Left lung (tissue), 10 donors: ENCODE data around the gene RGS3. TPM values are rescaled to one million over a fixed set of nuclear protein-coding genes. Genes with fewer than 3 reads are reported as not detected.

ENCODE experiments used
- ATAC-seq: fragments of 200-7000 bp; cut with Tn5 transposase; one replicate; pipeline ENCODE4 v1.9.1; 2020; ENCODE audit warnings: moderate library complexity
- DNase-seq, 4 donors: peaks; one replicate each; pipeline ENCODE4 v3.0.0-alpha.2; 2013 to 2020
- H3K27ac ChIP-seq, 2 donors: fragments of 200-600 bp; sonication (generic) in 1 of 2; one replicate each; pipeline versions ENCODE4 v1.5.0 to v1.8.0; 2020 to 2021
- H3K27me3 ChIP-seq, 2 donors: fragments of 200-600 bp; sonication (generic) in 1 of 2; one replicate each; pipeline versions ENCODE4 v1.5.0 to v1.8.0; 2020 to 2021
- H3K36me3 ChIP-seq, 2 donors: fragments of 200-600 bp; sonication (generic) in 1 of 2; one replicate each; pipeline versions ENCODE4 v1.5.0 to v1.8.0; 2020 to 2021
- H3K4me1 ChIP-seq, 2 donors: fragments of 200-600 bp; one replicate each; pipeline ENCODE4 v1.8.0; 2021
- H3K4me3 ChIP-seq, 2 donors: fragments of 200-600 bp; sonication (generic) in 1 of 2; one replicate each; pipeline versions ENCODE4 v1.5.0 to v1.8.0; 2020 to 2021; ENCODE audit warnings: mild to moderate bottlenecking in 1 of 2
- H3K9me3 ChIP-seq, 2 donors: fragments of 200-600 bp; sonication (generic) in 1 of 2; one replicate each; pipeline versions ENCODE4 v1.5.0 to v1.8.0; 2020 to 2021
- CTCF ChIP-seq, 2 donors: fragments of 200-600 bp; sonication (generic) in 1 of 2; IDR thresholded peaks; one replicate each; pipeline versions ENCODE4 v1.5.0 to v1.8.0; 2021; ENCODE audit warnings: antibody characterized with exemption in 2 of 2
- intact Hi-C, 2 donors: fragments of 100-400 bp; cut with DNase I; formaldehyde crosslinking; loops; one replicate each; pipeline versions ENCODE4 v1.11.2 to v1.14.2; 2022
- polyA plus RNA-seq, 6 donors: library from polyadenylated mRNA; unstranded; fragments of 120-200 nt; gene quantifications; one replicate each; pipeline ENCODE4 v1.2.1, GENCODE V29; 2013; ENCODE audit not compliant: insufficient read length in 6 of 6
- total RNA-seq, 2 donors: library from RNA; stranded (reverse); fragmentation: NEBNext Ultra II Directional; extraction: Animal tissue kit (Norgen Biotek cat#: 25700); gene quantifications; one replicate each; pipeline ENCODE4 v1.2.1, GENCODE V29; 2021
- donor health status: DM: no; HTN: yes; CAD: no.
- donor health status: DM: no; HTN: no; CAD: no.

The RGS3 gene
- total and polyA plus RNA-seq, 8 donors = 69.6 to 96.9 (median 77.4) TPM

- Histone ChIP-seq H3K36me3 (no peaks in the 10 kb centered on the region), H3K4me3 (no peak overlapping the region), H3K27me3 (no peaks in the 10 kb centered on the region), H3K4me1 (peaks cover 23 to 64% of the 10 kb centered on the region in 2 donors), H3K27ac (no peak overlapping the region), H3K9me3 (no peaks in the 10 kb centered on the region)
- TF ChIP-seq CTCF (IDR thresholded peaks at IDR 0.05) = no peak
- DNase-seq (peak in 1 of 4 donors; percentile 18), ATAC-seq (no peak)
- intact Hi-C loops = no loop called here
These were observed 109.8 kb downstream of the RGS3 start for GRCh38 chr9:113573046-113573958.

GRCh38 chr9:113573959-113574352 lies 110.4 kb downstream of the RGS3 start:
- no peak overlapping the region for H3K4me3 ChIP-seq
- ATAC-seq (no peak), DNase-seq (no peak)
- H3K27me3 ChIP-seq = no peaks in the 10 kb centered on the region
- intact Hi-C loops = no loop called here
- H3K36me3 ChIP-seq = no peaks in the 10 kb centered on the region
- no peak overlapping the region for H3K27ac ChIP-seq
- TF ChIP-seq CTCF (IDR thresholded peaks at IDR 0.05) = no peak
- no peaks in the 10 kb centered on the region for H3K9me3 ChIP-seq
- H3K4me1 ChIP-seq = peaks cover 24 to 64% of the 10 kb centered on the region in 2 donors

- Histone ChIP-seq H3K27me3 (no peaks in the 10 kb centered on the region), H3K36me3 (no peaks in the 10 kb centered on the region), H3K9me3 (no peaks in the 10 kb centered on the region), H3K4me1 (peaks cover 30 to 66% of the 10 kb centered on the region in 2 donors), H3K27ac (no peak overlapping the region), H3K4me3 (no peak overlapping the region)
- intact Hi-C loops = no loop called here
- peak in 2 of 4 donors; percentile 21 to 63 for DNase-seq
- ATAC-seq = no peak
- no peak for TF ChIP-seq CTCF (IDR thresholded peaks at IDR 0.05)
These were observed 111.1 kb downstream of the RGS3 start for GRCh38 chr9:113574441-113575262.

- no peak for TF ChIP-seq CTCF (IDR thresholded peaks at IDR 0.05)
- Histone ChIP-seq H3K36me3 (no peaks in the 10 kb centered on the region), H3K27me3 (no peaks in the 10 kb centered on the region), H3K4me1 (peaks cover 41 to 76% of the 10 kb centered on the region in 2 donors), H3K4me3 (no peak overlapping the region), H3K9me3 (no peaks in the 10 kb centered on the region), H3K27ac (peak overlapping the region; percentile 88 to 92)
- intact Hi-C loops = no loop called here
- DNase-seq = peak in 1 of 4 donors; percentile 70
- ATAC-seq = no peak
These were observed 114.2 kb downstream of the RGS3 start for GRCh38 chr9:113577525-113578261.
